ENCODE data around the gene SLC38A4. TPM values are rescaled to one million over a fixed set of nuclear protein-coding genes. Genes with fewer than 3 reads are reported as not detected.
"Not testable (repeated sequence)": the region's sequence is repeated elsewhere in the genome, so short reads cannot be mapped to it uniquely, and the experiment has no call there.

SLC38A4 gene, protein sequence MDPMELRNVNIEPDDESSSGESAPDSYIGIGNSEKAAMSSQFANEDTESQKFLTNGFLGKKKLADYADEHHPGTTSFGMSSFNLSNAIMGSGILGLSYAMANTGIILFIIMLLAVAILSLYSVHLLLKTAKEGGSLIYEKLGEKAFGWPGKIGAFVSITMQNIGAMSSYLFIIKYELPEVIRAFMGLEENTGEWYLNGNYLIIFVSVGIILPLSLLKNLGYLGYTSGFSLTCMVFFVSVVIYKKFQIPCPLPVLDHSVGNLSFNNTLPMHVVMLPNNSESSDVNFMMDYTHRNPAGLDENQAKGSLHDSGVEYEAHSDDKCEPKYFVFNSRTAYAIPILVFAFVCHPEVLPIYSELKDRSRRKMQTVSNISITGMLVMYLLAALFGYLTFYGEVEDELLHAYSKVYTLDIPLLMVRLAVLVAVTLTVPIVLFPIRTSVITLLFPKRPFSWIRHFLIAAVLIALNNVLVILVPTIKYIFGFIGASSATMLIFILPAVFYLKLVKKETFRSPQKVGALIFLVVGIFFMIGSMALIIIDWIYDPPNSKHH
- not detected for total RNA-seq

DNA sequence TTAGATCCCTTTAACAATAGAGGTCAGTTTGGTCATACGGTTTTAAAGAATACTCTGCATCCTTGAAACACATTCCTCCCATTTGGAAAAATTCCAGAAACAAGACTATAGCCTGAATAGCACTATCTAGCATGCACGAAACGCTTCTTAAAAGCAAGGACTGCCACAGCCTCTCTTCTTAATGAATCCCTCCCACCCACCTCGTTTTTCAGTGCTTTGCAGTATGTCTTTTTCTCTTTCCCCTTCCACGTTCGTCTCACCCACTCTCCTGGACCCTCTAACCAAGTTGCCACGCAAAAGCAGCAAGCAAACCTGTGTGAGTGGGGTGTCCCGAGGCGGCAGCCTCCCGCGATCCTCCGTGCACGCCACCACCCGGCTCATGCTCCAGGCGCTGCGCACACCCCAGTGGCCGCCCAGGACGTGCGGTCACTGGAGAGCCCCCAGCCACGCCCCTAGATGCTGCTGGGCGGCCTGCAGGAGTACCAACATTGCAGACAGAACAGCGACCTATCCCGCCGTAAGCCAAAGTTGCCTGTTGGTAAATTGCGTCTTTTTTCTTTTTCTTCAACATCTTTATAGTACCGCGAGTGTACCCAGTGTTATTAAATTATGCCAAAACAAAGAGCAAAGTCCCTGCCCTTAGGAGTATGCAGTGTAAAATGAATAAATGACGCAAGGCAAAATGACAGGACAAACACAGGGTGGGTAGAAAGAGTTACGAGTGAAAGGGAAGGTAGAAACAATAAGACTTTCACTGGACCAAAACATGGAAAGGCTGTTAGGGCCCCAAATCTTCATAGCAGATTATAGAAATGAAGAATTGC, at the start of gene SLC38A4:
TSS of gene SLC38A4 (minus strand) at position 407 of the 824 bp plus-strand sequence. CDS start 32,926 bp downstream, outside the sequence.
- ChIA-PET CTCF (no interaction called here), POLR2A (no interaction called here)

DNA sequence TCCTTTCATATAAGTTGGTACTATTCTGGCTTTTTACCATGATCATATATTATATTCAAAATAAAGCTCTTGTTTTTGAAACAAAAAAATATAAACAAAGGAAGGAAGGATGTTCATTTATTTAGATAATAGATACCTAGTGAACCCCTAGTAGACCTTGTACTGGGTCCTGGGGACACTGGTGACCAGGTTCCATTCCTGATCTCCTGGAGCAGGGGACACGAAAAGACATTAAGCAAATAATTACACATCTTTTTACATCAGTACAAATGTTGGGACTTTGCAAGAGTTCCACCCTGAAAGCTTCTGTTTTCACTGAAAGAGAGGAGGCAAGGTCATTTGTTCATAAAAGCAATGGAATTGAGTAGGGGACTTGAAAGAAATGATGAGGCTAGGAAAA, 49.3 kb upstream of the SLC38A4 start:
- ChIA-PET CTCF (interaction anchor here (0.6 kb wide), 1 partner anchor 104 kb away, joined by 3 read pairs; no protein-coding TSS in a partner anchor), POLR2A (no interaction called here)

DNA sequence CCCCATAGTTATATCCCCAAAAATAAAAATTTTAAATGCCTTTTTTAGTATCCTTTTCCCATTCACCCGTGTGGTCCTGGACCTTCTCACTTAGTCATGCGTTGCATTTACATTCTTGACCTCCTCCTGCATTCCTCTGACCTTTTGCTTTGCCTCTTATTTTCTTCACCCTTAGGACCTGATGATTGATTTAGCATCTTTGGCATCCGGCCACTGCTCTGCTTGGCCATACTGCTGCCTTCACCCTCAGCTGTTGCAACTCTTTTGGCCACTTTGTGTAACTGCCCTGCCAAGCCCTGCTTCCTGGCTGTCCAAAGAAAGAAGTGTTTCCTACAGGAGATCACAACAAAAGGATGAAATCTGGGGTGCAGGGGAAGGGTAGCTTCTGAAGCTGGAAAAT, 48.8 kb upstream of the SLC38A4 start:
- ChIA-PET POLR2A (no interaction called here), CTCF (interaction anchor here (0.6 kb wide), 1 partner anchor 105 kb away, joined by 3 read pairs; no protein-coding TSS in a partner anchor)

DNA sequence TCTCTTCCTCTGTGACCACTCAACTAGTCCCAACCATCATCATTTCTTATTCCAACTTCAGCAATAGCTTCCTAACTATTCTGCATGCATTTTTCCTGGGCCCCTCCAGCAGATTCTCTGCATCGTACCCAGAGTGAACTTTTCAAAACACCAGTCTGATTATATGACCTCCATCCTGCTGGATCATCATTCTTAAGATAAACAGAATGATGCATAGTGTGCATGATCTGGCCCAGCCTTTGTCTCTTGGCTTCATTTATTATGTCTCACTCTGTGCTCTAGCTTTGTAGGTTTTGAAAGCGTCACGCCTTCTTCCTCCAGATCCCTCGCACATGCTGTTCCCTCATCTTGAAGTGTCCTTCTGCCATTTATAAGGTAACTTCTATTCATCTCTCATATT, 46.3 kb upstream of the SLC38A4 start:
- ChIA-PET CTCF (no interaction called here), POLR2A (no interaction called here)

DNA sequence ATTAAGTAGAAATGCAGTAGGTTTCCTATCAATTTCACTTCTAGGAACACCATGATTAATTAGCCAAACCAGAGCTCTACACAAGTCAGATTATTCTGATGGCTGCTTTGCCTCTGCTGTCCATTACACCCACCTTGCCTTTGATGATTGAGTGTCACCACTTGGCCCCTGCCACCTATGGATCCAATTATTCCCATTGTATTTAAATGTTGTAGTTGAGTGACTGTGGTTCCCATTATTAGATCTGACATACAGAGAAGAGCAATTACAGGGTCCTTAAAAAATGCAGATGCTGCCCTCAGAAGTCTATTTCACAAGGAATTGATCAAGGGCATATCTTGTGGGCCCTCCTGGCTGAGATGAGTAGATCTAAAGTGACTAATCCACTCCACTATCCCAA, 39.5 kb upstream of the SLC38A4 start:
- ChIA-PET CTCF (no interaction called here), POLR2A (no interaction called here)

DNA sequence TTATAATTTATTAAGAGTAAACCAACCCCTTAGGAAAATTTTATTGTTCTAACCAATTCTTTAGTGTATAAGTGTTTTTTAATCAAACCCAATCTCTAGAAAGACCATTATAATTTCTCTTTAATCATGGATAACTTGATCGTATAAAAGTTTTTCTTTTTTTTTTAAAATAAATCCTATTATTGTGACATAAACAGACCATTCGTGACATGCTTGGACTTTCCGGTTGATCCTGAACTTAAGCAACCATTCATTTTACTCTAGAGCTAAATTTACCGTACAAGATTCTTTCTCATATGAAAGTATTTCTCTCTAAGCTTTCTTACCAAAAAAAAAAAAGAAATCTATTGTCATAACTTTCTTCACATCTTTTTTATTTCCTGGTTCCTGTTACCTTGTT, 32.6 kb upstream of the SLC38A4 start:
- POLR2A ChIA-PET = no interaction called here

DNA sequence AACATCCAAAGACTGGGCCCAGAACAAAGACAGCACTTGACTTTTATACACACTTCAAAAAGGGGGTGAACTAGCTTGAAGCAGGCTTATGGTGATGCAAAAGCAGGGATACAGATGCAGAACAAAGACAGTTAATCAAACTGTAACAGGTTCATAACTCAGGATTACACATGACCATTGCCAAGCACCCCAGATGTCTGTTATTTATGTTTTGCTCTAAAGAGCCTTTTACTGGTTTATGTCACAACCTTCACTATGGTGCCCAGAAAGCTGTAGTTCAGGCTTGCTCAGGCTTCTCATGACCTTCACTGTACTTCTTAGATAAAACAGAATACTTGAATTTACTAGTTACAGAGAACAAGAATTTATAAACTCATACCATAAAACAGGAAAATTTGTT, 31.7 kb upstream of the SLC38A4 start:
- CTCF ChIA-PET = no interaction called here
- POLR2A ChIA-PET = no interaction called here

More for the DNA sequence above, 32.6 kb upstream of the SLC38A4 start:
- CTCF ChIA-PET = no interaction called here

DNA sequence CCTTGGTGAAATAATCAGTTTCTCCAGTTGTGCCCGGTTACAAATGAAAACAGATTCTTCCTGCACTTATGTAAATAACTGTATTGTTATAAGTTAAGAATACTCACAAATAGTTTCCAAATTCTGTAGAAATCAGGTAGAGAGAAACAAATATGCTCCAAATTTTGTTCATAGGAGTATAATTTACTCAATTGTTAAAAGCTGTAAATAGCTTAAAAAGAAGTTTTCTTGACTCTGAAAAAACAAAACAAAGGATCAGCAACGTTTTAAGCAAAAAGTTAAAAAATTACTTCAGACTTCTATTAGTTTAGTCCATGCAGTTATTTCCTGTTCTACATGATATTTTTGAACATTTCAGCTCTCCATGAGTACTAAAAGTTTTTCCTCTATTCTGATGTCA, 30.0 kb upstream of the SLC38A4 start:
- POLR2A ChIA-PET = no interaction called here

DNA sequence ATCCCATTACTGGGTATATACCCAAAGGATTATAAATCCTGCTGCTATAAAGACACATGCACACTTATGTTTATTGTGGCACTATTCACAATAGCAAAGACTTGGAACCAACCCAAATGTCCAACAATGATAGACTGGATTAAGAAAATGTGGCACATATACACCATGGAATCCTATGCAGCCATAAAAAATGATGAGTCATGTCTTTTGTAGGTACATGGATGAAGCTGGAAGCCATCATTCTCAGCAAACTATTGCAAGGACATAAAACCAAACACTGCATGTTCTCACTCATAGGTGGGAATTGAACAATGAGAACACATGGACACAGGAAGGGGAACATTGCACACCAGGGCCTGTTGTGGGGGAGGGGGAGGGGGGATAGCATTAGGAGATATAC, 28.4 kb upstream of the SLC38A4 start:
- POLR2A ChIA-PET, CTCF ChIA-PET: not testable (repeated sequence)

More for the DNA sequence above, 30.0 kb upstream of the SLC38A4 start:
- CTCF ChIA-PET = no interaction called here

DNA sequence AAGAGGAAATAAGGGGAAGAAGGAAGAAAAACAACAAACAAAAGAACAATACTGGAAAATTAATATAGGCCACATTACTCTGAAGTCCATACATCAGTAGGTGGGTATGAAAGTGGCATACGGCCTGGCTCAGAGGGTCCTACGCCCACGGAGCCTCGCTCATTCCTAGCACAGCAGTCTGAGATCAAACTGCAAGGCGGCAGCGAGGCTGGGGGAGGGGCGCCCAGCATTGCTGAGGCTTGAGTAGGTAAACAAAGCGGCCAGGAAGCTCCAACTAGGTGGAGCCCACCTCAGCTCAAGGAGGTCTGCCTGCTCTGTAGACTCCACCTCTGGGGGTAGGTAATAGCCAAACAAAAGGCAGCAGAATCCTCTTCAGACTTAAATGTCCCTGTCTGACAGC, 23.0 kb upstream of the SLC38A4 start:
- POLR2A ChIA-PET, CTCF ChIA-PET: not testable (repeated sequence)

DNA sequence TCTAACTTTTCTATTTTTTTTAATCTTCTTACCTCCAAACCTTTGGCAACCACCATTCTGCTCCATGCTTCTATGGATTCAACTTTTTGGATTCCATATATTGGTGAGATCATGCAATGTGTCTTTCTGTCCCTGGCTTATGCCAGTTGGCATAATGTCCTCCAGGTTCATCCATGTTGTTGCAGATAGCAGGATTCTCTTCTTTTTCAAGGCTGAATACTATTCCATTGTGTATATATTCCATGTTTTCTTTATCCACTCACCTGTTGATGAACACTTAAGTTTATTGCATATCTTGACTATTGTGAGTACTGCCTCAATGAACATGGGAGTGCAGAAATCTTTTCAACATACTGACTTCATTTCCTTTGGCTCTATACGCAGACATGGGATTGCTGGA, 21.2 kb upstream of the SLC38A4 start:
- ChIA-PET POLR2A (no interaction called here), CTCF (no interaction called here)

DNA sequence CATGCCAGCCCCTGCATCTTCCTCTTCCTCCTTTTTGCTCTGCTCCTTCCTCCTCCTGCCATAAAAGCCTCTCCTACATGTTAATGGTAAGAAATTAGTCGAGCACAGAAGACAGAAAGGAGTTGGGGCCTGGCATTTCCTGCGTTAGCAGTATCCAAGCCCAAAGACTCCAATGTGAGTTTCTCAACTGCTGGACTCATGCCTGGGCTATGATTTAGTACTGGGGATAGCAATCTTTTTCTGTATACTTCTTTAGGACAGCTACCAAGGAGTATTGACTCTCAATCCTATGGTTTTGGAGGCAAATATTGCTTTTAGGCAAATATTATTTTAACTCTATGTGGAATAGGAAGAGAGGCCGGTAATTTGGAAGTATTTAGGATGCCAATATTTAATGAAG, 18.0 kb upstream of the SLC38A4 start:
- ChIA-PET POLR2A (no interaction called here), CTCF (no interaction called here)

DNA sequence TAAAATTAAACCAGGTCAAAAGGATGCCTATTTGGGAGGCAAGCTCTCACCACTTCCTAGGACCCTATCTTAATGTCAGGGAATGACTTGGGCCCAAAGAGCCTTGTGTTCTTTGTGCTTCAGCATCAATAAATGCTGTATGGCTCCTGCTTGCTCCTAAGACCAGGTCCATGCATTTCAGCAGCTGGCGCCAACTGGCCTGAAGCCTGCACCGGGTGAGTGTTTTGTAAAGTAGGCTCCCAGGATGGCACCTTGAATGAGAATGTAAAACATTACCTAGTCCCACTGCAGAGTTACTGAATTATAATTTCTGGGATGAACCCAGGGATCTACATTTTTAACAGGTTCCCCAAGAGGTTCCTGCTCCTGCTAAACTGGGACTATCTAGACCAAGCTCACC, 16.1 kb upstream of the SLC38A4 start:
- ChIA-PET CTCF (no interaction called here), POLR2A (no interaction called here)

DNA sequence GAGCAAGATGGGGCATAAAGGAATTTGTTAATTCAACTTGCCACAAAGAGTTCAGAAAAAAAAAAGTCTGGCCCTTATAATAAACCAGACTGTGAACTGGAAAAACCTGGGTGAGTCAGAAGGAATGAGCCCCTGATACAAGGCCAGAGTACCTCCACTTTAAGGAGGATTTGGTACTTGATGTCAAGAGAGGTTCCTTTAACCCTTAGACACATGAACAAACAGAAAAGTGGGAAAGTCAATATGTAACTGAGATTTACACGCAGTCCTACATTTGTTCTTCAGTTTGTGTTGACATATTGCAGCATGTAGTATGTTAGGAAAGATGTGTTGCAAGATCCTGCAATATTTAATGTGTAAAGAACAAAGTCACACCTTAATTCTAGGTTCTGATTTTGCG, 14.2 kb upstream of the SLC38A4 start:
- POLR2A ChIA-PET = no interaction called here
- CTCF ChIA-PET = no interaction called here

DNA sequence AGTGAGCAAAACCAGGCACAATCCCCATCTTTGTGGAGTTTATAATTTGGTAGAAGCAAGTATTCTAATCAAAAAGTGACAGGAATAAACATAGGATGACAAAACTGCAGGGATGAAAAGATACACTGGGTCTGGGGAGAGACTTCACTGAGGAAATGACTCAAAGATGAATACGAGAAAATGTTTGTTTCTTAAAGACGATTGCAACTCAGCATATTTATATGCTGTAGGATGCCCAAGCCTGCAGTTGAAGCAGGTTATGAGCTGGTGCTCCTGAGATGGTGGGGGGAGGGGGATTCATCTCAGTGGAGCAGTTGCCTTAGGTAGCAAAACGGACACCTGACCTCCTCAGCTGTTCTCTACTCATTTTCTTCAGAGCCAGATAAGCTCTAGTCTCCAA, 13.4 kb upstream of the SLC38A4 start:
- ChIA-PET CTCF (no interaction called here), POLR2A (no interaction called here)

DNA sequence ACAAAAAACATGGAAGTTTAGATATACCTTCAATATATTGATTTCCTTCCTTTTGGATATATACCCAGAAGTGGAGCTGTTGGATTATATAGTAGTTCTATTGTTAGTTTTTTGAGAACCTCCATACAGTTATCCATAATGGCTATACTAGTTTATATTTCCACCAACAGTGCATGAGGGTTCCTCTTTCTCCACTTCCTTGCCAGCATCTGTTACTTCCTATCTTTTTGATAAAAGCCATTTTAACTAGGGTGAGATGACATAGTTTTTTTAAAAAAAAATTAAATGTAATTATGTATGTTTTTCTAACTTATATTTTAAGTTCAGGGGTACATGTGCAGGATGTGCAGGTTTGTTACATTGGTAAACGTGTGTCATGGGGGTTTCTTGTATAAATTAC, 10.0 kb upstream of the SLC38A4 start:
- ChIA-PET POLR2A (no interaction called here), CTCF (no interaction called here)

DNA sequence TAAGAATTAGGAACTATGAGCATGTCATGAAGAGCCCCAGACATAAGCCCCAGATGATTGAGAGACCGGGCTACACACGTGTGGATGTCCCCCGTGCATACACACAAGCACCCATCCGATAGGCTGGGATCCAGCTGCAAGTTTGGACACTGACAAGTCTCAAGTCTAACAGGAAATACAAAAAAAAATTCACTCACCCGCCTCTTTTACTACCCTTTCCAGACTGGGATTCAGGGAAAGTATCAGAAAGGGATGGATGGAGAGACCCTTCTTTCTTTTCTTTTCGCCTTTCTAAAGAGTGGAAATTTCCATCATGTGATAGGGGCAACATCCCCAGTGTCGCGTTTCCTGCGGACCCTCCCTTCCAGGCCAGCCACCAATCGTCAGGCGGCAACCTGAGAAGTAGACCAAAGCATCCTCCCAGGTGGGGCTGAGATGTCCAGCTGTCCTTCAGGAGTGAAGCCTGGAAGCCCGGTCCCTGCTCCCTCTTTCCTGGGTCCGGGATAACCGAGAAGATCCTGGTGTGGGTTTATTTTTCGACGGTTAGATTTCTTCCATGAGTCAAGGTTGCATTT, 6.4 kb upstream of the SLC38A4 start:
- ChIA-PET CTCF (no interaction called here), POLR2A (no interaction called here)

DNA sequence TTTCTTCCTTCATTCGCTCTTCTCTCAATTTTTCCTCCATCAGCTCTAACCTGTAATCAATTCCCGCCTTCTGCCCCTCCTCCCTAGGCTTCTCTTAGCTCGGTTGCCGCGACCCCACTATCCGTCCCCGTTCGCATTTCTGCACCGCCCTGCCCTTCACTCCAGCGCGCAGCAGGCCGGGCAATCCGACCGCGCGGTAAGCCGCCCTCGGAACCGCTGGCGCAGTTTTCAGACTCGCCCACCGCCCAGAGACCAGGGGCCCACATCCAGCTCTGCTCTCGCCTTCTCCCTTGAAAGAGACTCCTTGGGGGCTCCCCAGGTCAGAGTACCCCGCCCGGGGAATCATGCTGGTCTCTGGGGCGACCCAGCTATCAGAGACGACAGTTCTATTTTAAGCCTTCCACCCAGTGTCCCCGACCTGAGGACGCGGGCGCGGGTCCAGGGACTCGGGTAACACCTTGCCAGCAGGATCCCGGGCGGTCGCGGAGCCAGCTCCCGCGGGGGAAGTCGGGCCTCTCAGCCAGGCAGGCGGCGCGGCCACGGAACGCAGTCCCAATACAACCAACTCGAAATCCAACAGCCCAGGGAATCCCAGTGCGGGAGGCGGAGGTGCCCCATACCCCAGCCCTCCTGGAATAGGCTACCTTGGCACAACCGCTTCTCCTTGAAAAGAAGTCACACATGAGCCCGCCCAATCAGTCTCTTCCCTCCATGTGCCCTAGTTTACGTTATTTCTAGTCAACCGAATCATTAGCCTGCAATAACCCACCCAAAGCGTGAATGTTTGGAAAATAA, 5.7 kb upstream of the SLC38A4 start:
- POLR2A ChIA-PET = no interaction called here
- CTCF ChIA-PET = no interaction called here

DNA sequence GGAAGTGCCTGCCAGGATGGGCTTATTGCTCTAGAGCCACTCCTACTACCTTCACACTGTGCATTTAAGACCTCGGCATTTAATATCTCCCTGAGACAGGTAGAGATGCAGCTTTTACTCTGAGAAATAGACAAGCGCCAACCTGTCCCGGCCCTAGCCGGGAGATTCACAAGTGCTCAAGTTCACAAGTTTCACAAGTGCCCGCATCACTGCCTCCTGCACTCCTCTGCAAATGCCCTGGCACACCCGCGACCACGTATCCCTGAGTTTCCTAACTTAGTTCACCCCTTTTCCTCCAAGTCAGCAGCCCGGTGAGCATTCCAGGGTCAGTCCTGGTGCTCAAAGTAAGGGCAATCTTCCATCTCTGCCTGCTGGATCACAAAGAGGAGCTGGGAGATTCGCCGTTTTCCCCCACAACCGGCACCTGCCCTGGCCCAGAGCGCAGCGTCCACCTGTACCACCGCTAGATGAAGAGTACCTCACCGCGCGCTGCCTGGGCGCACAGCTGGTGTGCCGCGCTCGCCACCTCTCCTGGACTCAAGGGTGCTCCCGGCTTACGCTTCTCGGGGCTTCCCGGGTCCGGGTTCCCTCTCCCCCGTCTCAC, 5.0 kb upstream of the SLC38A4 start:
- CTCF ChIA-PET = no interaction called here
- POLR2A ChIA-PET = no interaction called here

DNA sequence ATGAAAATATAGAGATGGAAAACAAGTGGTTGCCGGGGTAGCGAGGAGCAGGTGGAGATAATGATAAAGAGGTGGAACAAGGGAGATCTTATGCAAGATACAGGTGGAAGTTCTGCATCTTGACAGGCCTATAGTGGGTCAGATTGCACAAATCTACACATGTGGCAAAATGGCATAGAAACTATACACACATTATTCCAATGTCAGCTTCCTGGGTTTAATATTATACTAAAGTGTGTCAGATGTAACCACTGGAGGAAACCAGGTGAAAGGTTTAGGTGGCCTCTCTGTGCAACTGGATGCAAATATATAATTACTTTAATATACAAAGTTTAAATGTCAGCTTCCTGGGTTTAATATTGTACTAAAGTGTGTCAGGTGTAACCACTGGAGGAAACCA, 1.1 kb downstream of the SLC38A4 start:
- ChIA-PET POLR2A (no interaction called here), CTCF (no interaction called here)

Data from activated CD8-positive, alpha-beta memory T cell treated with anti-CD3 and anti-CD28 coated beads for 36 hours (primary cell).